ENCODE data around the gene NECTIN1.

The NECTIN1 gene

DNA sequence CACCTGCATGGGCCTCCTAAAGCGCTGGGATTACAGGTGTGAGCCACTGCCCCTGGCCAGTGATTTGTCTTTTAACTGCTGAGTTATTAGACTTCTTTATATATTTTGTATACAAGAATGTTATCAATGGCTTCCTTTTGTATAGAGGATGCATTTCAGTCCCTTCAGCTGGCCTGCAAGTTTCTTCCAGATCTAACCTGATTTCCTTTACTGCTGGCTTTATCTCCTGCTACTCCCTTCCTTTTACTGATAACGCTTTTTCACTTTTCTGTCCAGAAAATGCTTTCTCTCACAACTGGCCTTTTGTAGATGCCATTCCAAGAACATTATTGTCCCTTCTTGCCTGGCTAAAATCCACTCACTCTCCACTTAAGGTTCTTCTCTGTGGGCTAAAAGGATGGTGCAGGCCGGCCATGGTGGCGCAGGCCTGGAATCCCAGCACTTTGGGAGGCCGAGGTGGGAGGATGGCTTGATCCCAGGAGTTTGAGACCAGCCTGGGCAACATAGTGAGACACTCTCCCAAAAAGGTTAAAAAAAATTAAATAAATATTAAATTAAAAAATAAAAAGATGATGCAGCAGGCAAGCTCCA, 118.1 kb downstream of the NECTIN1 start:
- TF ChIP-seq, protein P1, sequence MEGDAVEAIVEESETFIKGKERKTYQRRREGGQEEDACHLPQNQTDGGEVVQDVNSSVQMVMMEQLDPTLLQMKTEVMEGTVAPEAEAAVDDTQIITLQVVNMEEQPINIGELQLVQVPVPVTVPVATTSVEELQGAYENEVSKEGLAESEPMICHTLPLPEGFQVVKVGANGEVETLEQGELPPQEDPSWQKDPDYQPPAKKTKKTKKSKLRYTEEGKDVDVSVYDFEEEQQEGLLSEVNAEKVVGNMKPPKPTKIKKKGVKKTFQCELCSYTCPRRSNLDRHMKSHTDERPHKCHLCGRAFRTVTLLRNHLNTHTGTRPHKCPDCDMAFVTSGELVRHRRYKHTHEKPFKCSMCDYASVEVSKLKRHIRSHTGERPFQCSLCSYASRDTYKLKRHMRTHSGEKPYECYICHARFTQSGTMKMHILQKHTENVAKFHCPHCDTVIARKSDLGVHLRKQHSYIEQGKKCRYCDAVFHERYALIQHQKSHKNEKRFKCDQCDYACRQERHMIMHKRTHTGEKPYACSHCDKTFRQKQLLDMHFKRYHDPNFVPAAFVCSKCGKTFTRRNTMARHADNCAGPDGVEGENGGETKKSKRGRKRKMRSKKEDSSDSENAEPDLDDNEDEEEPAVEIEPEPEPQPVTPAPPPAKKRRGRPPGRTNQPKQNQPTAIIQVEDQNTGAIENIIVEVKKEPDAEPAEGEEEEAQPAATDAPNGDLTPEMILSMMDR (IDR thresholded peaks at IDR 0.05; ENCODE audit: insufficient read depth, low read depth, low read length, missing control alignments) = no peak
- H3K4me3 ChIP-seq (ENCODE audit: low read length) = no peak overlapping the region
- DNase-seq (ENCODE audit: low read depth) = no peak

DNA sequence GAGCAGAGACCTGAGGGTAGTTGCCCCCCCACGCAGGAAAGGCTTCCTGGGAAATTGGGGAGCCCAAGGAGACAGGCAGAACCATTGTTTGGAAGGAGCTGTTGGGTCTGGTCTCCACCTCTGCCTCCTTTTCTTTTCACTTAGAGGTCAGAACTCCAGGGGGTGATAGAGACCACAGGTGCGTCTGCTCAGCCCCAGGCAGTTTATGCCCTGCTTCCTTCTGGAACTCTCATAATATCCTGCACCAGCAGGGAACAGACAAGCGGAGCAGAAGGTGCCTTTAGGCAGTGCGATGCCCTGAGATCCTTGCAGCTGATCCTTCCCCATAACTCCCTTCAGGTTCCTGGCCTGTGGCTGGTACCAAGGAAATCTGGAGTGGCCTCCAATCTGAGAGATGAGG, 120.2 kb downstream of the NECTIN1 start:
- TF ChIP-seq, protein P1 (IDR thresholded peaks at IDR 0.05; ENCODE audit: insufficient read depth, low read depth, low read length, missing control alignments) = no peak
- H3K4me3 ChIP-seq (ENCODE audit: low read length) = no peak overlapping the region
- DNase-seq (ENCODE audit: low read depth) = no peak

DNA sequence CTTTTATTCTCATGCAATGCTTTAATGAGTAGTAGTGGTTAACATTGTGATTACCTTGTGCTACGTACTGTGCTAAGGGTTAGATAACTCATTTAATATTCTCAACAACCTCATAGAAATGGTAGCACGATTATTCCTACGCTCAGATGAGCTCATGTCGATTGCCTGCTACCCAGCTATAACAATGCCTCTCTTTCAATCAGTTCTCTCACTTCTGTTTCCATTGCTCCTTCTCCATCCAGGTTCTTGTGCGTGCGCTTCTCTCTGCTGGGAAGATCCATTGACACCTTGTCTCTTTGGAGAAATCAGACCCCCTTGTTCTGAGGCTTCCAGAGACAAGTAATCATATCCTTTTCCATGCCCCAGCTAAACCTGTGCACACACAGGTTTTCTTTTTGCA, 120.8 kb downstream of the NECTIN1 start:
- DNase-seq (ENCODE audit: low read depth) = no peak
- TF ChIP-seq, protein P1 (IDR thresholded peaks at IDR 0.05; ENCODE audit: insufficient read depth, low read depth, low read length, missing control alignments) = no peak
- H3K4me3 ChIP-seq (ENCODE audit: low read length) = no peak overlapping the region

DNA sequence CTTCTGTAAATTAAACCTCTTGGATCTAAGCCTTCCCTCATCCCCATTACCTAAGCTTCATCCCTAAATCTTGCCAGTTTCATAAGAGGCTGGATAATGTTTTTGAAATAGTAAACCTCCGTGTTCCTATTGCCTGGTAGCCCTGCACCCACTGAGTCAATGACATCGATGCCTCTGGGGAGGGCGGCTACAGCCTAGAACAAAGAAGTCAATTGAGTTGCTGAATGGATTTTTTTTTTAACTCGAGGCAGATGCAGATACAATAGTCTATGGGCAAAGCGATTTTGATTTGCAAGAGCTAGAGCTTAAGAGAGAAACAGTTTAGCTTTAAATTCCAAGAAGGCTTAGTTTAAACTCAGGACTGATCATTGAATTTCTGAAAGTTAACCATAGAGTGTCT, 121.3 kb downstream of the NECTIN1 start:
- TF ChIP-seq, protein P1 (IDR thresholded peaks at IDR 0.05; ENCODE audit: insufficient read depth, low read depth, low read length, missing control alignments) = no peak
- DNase-seq (ENCODE audit: low read depth) = peak; percentile 29
- no peak overlapping the region for H3K4me3 ChIP-seq (ENCODE audit: low read length)

DNA sequence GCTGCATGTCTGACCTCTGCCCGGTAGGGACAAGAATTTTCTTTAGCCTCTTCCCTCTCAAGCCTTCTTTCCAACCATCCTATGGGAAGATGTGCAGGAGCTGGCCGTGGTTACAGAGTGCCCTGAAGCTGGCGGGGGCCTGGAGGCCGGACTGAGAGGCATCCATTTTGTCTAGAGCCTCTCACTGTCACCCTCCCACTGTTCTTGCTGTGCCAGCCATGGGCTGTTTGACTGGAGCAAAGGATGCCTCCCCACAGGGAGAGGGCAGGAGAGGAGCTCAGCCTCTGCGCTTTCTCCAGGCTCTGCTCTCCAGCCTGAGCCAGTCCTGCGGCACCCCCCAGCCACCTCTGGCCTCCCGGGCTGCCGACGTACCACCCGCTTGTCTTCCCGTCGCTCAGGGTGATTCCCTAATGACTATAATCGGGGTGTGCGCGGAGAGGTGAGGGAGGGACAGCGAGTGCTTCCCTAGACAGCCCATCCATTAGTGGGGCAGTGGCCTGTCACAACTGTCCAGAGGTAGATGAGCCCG, 123.8 kb downstream of the NECTIN1 start:
- no peak overlapping the region for H3K4me3 ChIP-seq (ENCODE audit: low read length)
- TF ChIP-seq, protein P1 (IDR thresholded peaks at IDR 0.05; ENCODE audit: insufficient read depth, low read depth, low read length, missing control alignments) = no peak
- DNase-seq (ENCODE audit: low read depth) = no peak

DNA sequence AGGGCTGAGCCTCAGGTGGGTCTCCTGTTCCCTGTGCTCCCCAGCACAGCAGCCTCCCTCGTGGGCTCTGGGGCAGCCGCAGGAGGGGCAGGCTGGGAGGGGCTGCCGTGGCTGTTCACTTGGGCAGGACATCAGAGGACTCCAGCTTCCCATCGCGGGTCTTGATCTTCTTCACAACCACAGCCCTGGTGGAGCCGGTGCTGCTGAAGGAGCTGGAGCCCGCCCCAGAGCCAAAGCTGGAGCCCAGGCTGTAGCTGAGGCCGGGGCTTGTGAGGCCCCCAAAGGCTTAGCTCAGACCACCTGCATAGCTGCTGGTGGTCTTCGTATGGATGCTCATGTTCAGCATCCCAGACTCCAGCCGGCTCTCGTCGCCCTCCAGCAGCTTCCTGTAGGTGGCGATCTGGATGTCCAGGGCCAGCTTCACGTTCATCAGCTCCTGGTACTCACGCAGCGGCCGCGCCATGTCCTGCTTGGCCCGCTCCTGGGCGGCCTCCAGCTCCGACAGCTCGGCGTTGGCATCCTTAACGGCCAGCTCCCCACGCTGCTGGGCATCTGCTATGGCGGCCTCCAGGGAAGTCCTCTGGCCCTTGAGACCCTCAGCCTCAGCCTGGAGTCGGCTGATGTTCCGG, 126.1 kb downstream of the NECTIN1 start:
- TF ChIP-seq, protein P1 (IDR thresholded peaks at IDR 0.05; ENCODE audit: insufficient read depth, low read depth, low read length, missing control alignments) = no peak
- H3K4me3 ChIP-seq (ENCODE audit: low read length) = no peak overlapping the region
- no peak for DNase-seq (ENCODE audit: low read depth)

Data from epithelial cell of esophagus (primary cell).